Fibroblast of skin of scalp (primary cell): Measurements from ENCODE around the gene GARIN5A. TPM values are rescaled to one million over a fixed set of nuclear protein-coding genes. Genes with fewer than 3 reads are reported as not detected.

Experiments
- DNase-seq: peaks from one replicate; pipeline ENCODE4 v3.0.0-alpha.2; 2013
- polyA plus RNA-seq, 2 experiments: library from polyadenylated mRNA; unstranded; fragments of 120-200 nt; gene quantifications; one replicate each; pipeline ENCODE4 v1.2.1, GENCODE V29; 2013; ENCODE audit not compliant: insufficient read length in 2 of 2

Gene GARIN5A
- polyA plus RNA-seq (2013, experiment 1 of 2; ENCODE audit: insufficient read length): 0.31 TPM
- polyA plus RNA-seq (2013, experiment 2 of 2; ENCODE audit: insufficient read length): 0.85 TPM

DNA sequence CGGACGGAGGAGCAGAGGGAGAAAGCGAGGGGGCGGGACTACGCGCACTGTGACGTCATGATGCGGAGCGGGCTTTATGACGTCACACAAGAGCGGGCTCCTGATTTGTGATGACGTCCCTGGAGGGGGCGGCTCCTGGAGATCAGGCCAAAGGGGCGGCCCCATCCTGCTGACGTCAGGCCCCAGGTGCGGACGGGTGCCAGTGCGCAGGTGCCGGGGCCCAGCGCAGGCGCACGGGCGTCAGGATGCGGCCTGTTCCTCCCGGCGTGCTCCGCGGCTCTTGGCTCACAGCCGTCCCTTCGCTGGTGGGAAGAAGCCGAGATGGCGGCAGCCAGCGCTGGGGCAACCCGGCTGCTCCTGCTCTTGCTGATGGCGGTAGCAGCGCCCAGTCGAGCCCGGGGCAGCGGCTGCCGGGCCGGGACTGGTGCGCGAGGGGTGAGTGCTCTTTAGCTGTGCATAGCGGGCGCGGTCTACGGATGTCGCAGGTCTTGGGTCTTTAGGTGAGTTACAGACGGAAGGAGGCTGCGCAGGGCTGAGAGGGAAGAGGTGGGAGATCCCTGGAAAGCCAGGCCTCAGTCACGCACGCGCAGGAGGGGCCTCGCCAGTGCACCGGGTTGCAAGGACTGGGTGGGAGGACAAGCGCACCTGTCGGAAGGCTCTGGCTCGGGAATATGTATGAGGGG is at the start of gene GARIN5A, which contains the start of gene EMC10:
TSS of gene GARIN5A (minus strand) at position 625 of the 683 bp plus-strand sequence. CDS start at position 165, 460 bp downstream.
TSS of gene EMC10 (plus strand) at position 284 of the 683 bp plus-strand sequence. CDS start at position 322, 38 bp downstream.
- DNase-seq: peak; percentile 94

- no peak for DNase-seq
These were observed 46.2 kb upstream of the GARIN5A start for GRCh38 chr19:50522881-50523280.

GRCh38 chr19:50520822-50521465 is 44.3 kb upstream of the GARIN5A start:
- no peak for DNase-seq

DNA sequence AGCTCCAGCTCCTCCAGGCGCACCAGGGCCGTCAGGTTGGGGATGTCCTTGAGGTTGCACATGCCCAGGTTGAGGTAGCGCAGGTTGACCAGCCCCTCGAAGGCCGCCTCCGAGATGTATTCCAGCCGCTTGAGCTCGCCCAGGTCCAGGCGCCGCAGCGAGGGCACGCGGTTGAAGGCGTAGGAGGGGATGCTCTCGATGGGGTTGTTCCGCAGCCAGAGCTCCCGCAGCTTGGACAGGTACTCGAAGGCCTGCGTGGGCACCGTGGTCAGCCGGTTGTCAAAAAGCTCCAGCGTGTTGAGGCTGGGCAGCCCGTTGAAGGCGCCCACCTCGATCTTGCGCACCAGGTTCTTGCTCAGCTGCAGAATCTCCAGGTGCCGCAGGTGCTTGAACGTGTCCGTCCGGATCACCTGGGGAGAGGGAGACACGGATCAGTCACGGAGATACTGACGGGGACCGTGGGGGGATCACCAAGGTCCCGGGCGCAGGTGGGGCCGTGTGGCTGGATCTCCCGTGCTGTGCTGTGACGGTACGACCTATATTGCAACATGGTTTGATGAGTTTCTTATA is 42.4 kb upstream of the GARIN5A start:
- DNase-seq: no peak

GRCh38 chr19:50518091-50519005 is 41.7 kb upstream of the GARIN5A start:
- no peak for DNase-seq

- no peak for DNase-seq
These were observed 41.0 kb upstream of the GARIN5A start for GRCh38 chr19:50517704-50518075.

DNA sequence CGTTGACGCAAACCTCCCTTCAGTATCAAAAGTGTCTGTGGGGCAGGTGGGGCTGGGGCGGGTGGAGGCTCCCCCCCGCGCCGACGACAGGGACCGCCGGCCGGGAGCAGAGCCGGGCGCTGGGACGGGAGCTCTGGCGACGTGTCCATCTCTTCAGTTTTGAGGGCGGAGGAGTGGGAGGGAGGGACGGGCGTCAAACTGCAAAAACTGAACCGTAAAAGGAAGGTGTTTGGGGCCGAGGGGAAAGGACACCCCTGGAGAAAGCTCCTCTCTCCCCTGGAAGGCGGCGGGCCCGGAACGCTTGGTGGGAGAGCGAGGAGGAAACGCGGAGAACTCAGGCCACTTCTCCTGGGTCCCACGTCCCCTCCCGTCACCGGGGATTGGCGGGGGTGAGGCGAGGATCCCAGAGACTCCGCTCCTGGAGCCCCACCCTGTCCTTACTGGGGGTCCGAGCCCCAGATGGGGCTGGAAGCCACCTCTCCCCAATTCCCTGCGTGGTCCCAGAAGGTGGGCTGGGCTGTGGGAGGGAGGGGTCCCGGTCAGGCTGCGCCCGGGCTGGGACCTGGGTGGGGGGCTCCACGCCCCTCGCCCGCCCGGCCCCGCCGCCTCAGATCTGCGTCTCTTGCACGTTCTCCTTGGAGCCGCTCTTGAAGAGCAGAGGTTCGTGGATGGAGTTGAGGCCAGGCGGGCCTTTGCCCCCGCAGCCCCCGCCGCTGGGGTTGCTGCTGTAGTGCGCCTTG is 40.5 kb upstream of the GARIN5A start:
- DNase-seq: no peak

DNA sequence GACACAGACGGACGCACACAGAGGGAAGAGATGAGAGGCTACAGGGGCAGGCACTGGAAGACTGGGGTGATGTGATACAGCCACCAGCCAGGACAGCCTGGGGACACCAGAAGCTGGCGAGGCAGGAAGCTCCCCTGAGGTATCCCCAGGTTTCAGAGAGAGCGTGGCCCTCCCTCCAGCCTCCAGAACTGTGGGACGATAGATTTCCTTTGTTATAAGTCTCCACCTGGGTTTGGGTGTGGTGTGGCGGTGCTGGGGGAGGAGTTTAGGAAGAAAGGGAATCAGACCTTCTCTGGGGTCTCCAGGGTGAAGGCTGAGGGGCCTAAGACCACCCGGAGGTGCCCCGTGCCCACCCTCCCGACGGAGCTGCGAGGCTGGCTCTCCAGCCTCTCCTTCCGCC is 39.8 kb upstream of the GARIN5A start:
- no peak for DNase-seq

- DNase-seq: no peak
These were observed 38.5 kb upstream of the GARIN5A start for GRCh38 chr19:50515168-50515561.

- no peak for DNase-seq
These were observed 37.9 kb upstream of the GARIN5A start for GRCh38 chr19:50514346-50515167.

DNA sequence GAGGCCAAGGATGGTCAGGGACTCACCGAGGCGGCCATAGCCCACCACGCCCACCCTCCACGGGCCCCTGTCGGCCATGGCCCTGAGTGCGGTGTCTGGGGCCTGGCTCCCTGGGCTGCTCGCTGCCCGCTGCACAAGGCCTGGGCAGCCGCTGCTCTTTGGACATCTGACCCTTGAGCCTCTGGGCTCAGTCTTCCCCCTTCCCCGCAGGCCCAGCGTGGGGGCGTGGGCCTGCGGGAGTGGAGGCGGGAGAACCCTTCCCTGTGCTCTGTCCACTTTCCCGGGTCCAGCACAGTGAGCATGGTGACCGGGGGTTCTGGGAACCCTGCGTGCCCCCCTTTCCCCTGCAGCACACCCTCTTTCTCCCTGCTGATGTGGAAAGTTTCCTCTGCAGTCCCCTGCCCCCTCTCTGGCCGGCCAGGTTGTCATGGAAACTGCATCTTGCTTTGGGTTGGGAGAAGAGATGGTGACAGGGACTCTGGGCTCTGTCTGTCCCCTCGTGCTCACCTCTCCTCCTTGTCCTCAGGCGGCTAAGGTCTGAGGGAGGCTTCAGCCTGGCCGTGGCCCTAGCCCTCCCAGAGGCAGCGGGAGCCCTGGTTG is 37.2 kb upstream of the GARIN5A start, which contains the start of gene ASPDH:
TSS of gene ASPDH (minus strand) at position 168 of the 600 bp plus-strand sequence. CDS start at position 78, 90 bp downstream.
- no peak for DNase-seq

- DNase-seq: no peak
These were observed 36.5 kb upstream of the GARIN5A start for GRCh38 chr19:50512999-50513745.

- DNase-seq: no peak
These were observed 35.7 kb upstream of the GARIN5A start for GRCh38 chr19:50512112-50512998.

DNA sequence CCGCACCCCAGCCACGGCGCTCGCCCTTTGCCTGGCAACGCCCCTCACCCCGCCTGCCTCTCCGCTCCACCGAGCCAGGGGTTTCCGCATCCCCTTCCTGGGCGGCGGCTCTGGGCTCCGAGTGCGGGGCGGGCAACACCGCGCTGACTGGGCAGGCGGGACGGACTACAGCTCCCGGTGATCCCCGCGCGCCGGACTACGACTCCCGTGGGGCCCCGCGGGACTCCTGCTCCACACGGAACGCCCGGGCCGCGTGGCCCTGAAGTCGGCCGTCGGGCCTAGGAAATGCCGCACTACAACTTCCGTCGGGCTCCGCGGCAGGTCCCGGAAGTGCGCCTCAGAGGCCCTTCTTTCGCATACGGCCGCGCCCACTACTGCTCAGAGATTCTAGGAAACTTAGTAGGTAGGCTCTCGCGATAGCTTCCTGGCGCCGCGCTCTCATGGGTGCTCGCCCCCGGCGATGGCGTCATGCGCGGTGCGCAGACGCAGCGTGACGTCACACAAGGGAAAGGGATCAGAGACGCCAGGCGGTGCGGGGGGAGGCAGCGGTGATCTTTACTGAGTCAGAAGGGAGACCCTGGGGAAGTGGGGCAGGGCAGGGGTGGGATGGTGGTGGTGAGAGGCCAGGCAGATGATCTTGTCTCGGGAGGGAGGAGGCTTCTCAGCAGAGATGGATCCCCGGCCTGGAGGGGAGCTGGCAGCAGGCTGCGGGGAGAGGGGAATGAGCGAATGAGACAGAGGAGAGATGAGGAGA is 34.6 kb upstream of the GARIN5A start, which contains the start of gene JOSD2:
TSS of gene JOSD2 (minus strand) at position 123 of the 754 bp plus-strand sequence. CDS start 760 bp downstream, outside the sequence.
- DNase-seq: peak; percentile 100

DNA sequence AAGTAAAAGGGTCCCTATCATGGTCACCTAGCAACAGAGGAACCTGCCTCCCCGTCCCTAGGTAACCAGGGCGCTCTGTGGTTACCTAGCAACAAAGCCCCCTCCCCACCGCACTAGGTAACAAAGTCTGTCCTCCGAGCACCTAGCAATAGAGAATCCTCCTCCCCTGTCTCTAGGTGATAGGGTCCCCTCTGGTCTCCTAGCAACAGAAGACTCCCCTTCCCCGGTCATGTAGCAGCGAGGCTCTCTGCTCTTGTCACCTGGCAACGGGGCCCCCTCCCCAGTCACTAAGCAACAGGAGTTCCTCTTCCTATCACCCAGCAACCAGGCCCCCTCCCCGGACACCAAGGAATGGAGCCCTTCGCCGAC is 34.0 kb upstream of the GARIN5A start:
- DNase-seq: no peak

- DNase-seq: no peak
These were observed 33.5 kb upstream of the GARIN5A start for GRCh38 chr19:50510121-50510670.

DNA sequence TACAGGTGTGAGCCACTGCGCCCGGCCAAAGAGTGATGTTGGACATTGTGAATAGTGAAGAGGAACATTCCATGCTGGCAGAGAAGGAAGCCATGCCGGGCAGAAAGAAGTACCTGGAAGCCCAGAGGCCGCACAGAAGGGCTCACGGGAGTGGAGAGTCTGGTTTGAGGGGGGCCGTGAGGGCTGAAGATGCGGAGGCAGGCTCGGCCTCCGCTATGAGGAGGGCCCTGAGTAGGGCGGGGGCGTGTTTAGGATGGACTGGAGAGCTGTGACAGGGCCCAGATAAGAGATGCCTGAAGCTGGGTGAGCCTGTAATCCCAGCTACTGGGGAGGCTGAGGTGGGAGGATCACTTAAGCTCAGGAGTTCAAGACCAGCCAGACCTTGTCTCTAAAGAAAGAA is 32.7 kb upstream of the GARIN5A start:
- DNase-seq: no peak
